GM12878 (cell line): Measurements from ENCODE around the gene FAM83G. TPM values are rescaled to one million over a fixed set of nuclear protein-coding genes. Genes with fewer than 3 reads are reported as not detected.
A peak's percentile ranks its signal among the peaks of the same experiment; 100 is the strongest.

Source experiments
- ATAC-seq: fragments of 200-7000 bp; cut with Tn5 transposase; 3 replicates; pipeline ENCODE4 v1.9.1; 2020; ENCODE audit warnings: mild to moderate bottlenecking, moderate library complexity
- BruUV-seq: library from RNA; stranded (reverse); fragments of 400-500 nt; replicated peaks from 2 replicates; lab custom pipeline; 2021; lab: Mats Ljungman, UMichigan
- CTCF ChIA-PET: fragments of 300-600 bp; sonication (Branson Sonifier 250); formaldehyde crosslinking; extraction: SDS; loops from one replicate; lab custom pipeline; 2021; ENCODE audit warnings: inconsistent platforms; lab: Yijun Ruan, JAX
- POLR2A ChIA-PET: fragments of 350-600 bp; formaldehyde crosslinking; extraction: SDS; loops from one replicate; lab custom pipeline; 2021; ENCODE audit warnings: inconsistent platforms; lab: Charles Lee
- RAD21 ChIA-PET: fragments of 300-600 bp; sonication (Branson Sonifier 250); formaldehyde crosslinking; loops from one replicate; lab custom pipeline; 2023; ENCODE audit warnings: antibody characterized with exemption; ENCODE audit not compliant: unreplicated experiment; lab: Charles Lee
- SMC1A ChIA-PET: fragments of 300-600 bp; sonication (Branson Sonifier 250); formaldehyde crosslinking; loops from one replicate; lab custom pipeline; 2023; ENCODE audit not compliant: unreplicated experiment, uncharacterized antibody; lab: Charles Lee
- DNase-seq: peaks from one replicate; pipeline ENCODE4 v3.0.0-alpha.2; 2011; ENCODE audit warnings: low read depth, low spot score
- FAIRE-seq: peaks from 3 replicates; lab custom pipeline; 2011; peaks lifted over from hg19 to GRCh38; lab: Jason Lieb, UNC
- H2AFZ ChIP-seq: 2 replicates; pipeline ENCODE4 v1.6.0; 2011; ENCODE audit warnings: low read depth, low read length, control low read depth; ENCODE audit not compliant: control insufficient read depth
- H3K27ac ChIP-seq: 2 replicates; pipeline ENCODE4 v1.5.1; 2011; ENCODE audit warnings: control low read depth; ENCODE audit not compliant: control insufficient read depth, insufficient read depth
- H3K27me3 ChIP-seq, 2 experiments: replicated peaks in 1 of 2; 2 replicates each; pipeline versions ENCODE4 v1.6.0 to v1.6.1; 2011; ENCODE audit warnings: low read length in 1 of 2; ENCODE audit not compliant: control insufficient read depth in 2 of 2, insufficient read depth in 2 of 2
- H3K36me3 ChIP-seq, 2 experiments: 2 replicates each; pipeline ENCODE4 v1.5.1; 2011; ENCODE audit warnings: low read length in 1 of 2; ENCODE audit not compliant: control insufficient read depth in 2 of 2, insufficient read depth in 2 of 2
- H3K4me1 ChIP-seq: 2 replicates; pipeline ENCODE4 v1.6.1; 2011; ENCODE audit warnings: mild to moderate bottlenecking, low read length, moderate library complexity, mixed read lengths; ENCODE audit not compliant: control insufficient read depth, insufficient read depth
- H3K4me2 ChIP-seq: 2 replicates; pipeline ENCODE4 v1.6.0; 2011; ENCODE audit warnings: control low read depth; ENCODE audit not compliant: control insufficient read depth, insufficient read depth
- H3K4me3 ChIP-seq: fragments of 200-600 bp; sonication (generic); 2 replicates; pipeline ENCODE4 v1.5.1; 2016
- H3K79me2 ChIP-seq: 2 replicates; pipeline ENCODE4 v1.6.0; 2011; ENCODE audit warnings: low read length; ENCODE audit not compliant: control insufficient read depth, insufficient read depth
- H3K9ac ChIP-seq: 2 replicates; pipeline ENCODE4 v1.8.0; 2011; ENCODE audit warnings: low read length, control low read depth, mixed read lengths; ENCODE audit not compliant: control insufficient read depth, insufficient read depth
- H3K9me3 ChIP-seq: replicated peaks from 3 replicates; pipeline ENCODE4 v1.5.1; 2011; ENCODE audit warnings: mild to moderate bottlenecking, low read length; ENCODE audit not compliant: control insufficient read depth, insufficient read depth
- H4K20me1 ChIP-seq: 2 replicates; pipeline ENCODE4 v1.6.0; 2011; ENCODE audit not compliant: control insufficient read depth, insufficient read depth
- BHLHE40 ChIP-seq, 2 experiments: fragments of 450-650 bp in 1 of 2; IDR thresholded peaks; 2 replicates each; pipeline ENCODE4 v1.6.1; 2011 to 2017; ENCODE audit warnings: low read depth in 2 of 2, borderline replicate concordance in 1 of 2, improper control_type of control experiment in 1 of 2, low read length in 1 of 2, mild to moderate bottlenecking in 1 of 2
- CEBPB ChIP-seq, 2 experiments: fragments of 150-350 bp in 1 of 2; IDR thresholded peaks; 2 replicates each; pipeline ENCODE4 v1.6.1; 2012 to 2014; ENCODE audit warnings: low read depth in 2 of 2, low read length in 2 of 2, borderline replicate concordance in 1 of 2, inconsistent platforms in 1 of 2
- CHD1 ChIP-seq: IDR thresholded peaks from 2 replicates; pipeline ENCODE4 v1.6.1; 2012; ENCODE audit warnings: low read depth, low read length, improper control_type of control experiment
- ETV6 ChIP-seq, 2 experiments: fragments of 450-650 bp in 1 of 2; IDR thresholded peaks in 1 of 2; conservative IDR thresholded peaks in 1 of 2; 2 replicates each; pipeline ENCODE4 v1.6.1; 2014; ENCODE audit warnings: antibody characterized with exemption in 1 of 2, borderline replicate concordance in 1 of 2, low read depth in 1 of 2, mild to moderate bottlenecking in 1 of 2, moderate library complexity in 1 of 2
- HDAC2 ChIP-seq: fragments of 200-600 bp; sonication (generic); IDR thresholded peaks from 2 replicates; pipeline ENCODE4 v1.6.1; 2017
- JUNB ChIP-seq: IDR thresholded peaks from 2 replicates; pipeline ENCODE4 v1.6.1; 2016; ENCODE audit warnings: antibody characterized with exemption, mild to moderate bottlenecking
- KLF5 ChIP-seq: fragments of 450-650 bp; IDR thresholded peaks from 2 replicates; pipeline ENCODE4 v1.6.1; 2014; ENCODE audit warnings: mild to moderate bottlenecking; ENCODE audit not compliant: partially characterized antibody
- MEF2B ChIP-seq: fragments of 450-650 bp; IDR thresholded peaks from 2 replicates; pipeline ENCODE4 v1.6.1; 2018; ENCODE audit warnings: mild to moderate bottlenecking, moderate library complexity; ENCODE audit not compliant: partially characterized antibody, poor library complexity, severe bottlenecking
- POU2F2 ChIP-seq: IDR thresholded peaks from 3 replicates; pipeline ENCODE4 v1.6.1; 2011; ENCODE audit warnings: low read depth, mild to moderate bottlenecking, low read length, borderline replicate concordance
- RUNX3 ChIP-seq: IDR thresholded peaks from 2 replicates; pipeline ENCODE4 v1.6.1; 2012; ENCODE audit warnings: low read length, inconsistent platforms
- WGBS: methylation state at CpG from one replicate; pipeline ENCODE4 v1.1.6; 2016; ENCODE audit warnings: low lambda C conversion rate; ENCODE audit not compliant: insufficient replicate concordance, insufficient coverage; ENCODE audit errors: missing lambda C conversion rate; 5-methylcytosine and 5-hydroxymethylcytosine counted together
- in situ Hi-C: fragments of 300-500 bp; cut with MboI; formaldehyde crosslinking; loops from 9 replicates; pipeline ENCODE4 v1.14.3; 2018; ENCODE audit warnings: mixed read lengths
- intact Hi-C: fragments of 100-400 bp; cut with micrococcal nuclease; formaldehyde crosslinking; loops from one replicate; pipeline ENCODE4 v1.14.2; 2022; ENCODE audit not compliant: unreplicated experiment
- polyA plus RNA-seq, 11 experiments: library from polyadenylated mRNA; depleted of rRNA in 4 of 11; unstranded in 6 of 11; stranded (reverse) in 5 of 11; fragments of >200 nt; fragmentation: Nextera tagmentation in 4 of 11; fragmentation: Illumina TruSeq in 1 of 11; extraction: Ambion mirVana in 4 of 11; extraction: Trizol in 1 of 11; gene quantifications; 1 replicate in 1 of 11; 2 replicates in 10 of 11; pipeline versions ENCODE4 v1.2.1 to v1.2.3, GENCODE V29; 2011 to 2016; ENCODE audit warnings: inconsistent platforms in 2 of 11, missing spikeins in 2 of 11, low read depth in 1 of 11
- total RNA-seq, 4 experiments: library from RNA; depleted of rRNA in 3 of 4; stranded (reverse); fragments of >200 nt in 3 of 4; fragmentation: Illumina TruSeq in 1 of 4; extraction: Trizol in 1 of 4; gene quantifications; 2 replicates each; pipeline versions ENCODE4 v1.2.1 to v1.2.3, GENCODE V29; 2013 to 2021
- TF ChIP-seq, protein P1 (sequence below): fragments of 450-650 bp; IDR thresholded peaks from 2 replicates; pipeline ENCODE4 v1.6.1; 2016; ENCODE audit warnings: mild to moderate bottlenecking
- TF ChIP-seq, protein P2 (sequence below): fragments of 450-650 bp; IDR thresholded peaks from 2 replicates; pipeline ENCODE4 v1.6.1; 2017; ENCODE audit warnings: mild to moderate bottlenecking

FAM83G gene
- total and polyA plus RNA-seq, 10 of the 15 experiments (the other 5 are each of a cell fraction or from before 2014, with no cell fraction given) = 0.03 to 16.7 (median 6.5) TPM

DNA sequence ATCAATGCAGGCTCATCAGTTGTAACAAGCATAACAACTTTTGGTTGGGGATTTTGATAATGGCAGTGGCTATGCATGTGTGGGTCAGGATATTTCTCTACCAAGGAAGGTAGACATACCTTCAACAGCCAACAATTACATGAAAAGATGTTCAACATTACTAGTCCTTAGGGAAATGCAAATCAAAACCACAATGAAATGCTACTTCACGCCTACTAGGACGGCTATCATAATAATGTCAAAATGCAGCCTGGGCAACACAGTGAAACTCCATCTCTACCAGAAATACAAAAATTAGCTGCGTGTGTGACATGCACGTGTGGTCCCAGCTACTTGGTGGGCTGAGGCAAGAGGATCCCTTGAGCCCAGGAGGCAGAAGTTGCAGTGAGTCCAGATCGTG, 59.9 kb downstream of the FAM83G start:
- ChIA-PET RAD21 (no interaction called here), POLR2A (no interaction called here), CTCF (interaction anchor here (1.5 kb wide), 1 partner anchor 16 kb away, joined by 9 read pairs; no protein-coding TSS in a partner anchor), SMC1A (interaction anchor here (1.2 to 1.3 kb wide), 2 partner anchors 14 to 36 kb away, joined by 3 to 4 read pairs; no protein-coding TSS in a partner anchor)
- WGBS = 24% methylated on average over 5 of the region's 5 CpGs
- Histone ChIP-seq H2AFZ (peak overlapping the region; percentile 44; the same call in 1 of the 2 replicates), H4K20me1 (no peaks in the 10 kb centered on the region), H3K9me3 (no peaks in the 10 kb centered on the region), H3K4me2 (no peak overlapping the region), H3K79me2 (no peaks in the 10 kb centered on the region), H3K9ac (no peak overlapping the region), H3K36me3 (no peaks in the 10 kb centered on the region), H3K4me3 (no peak overlapping the region)
- intact Hi-C loops = no loop called here
- no TSS peak for BruUV-seq
- ATAC-seq = peak; percentile 14; the same call in 1 of the 3 replicates
- peak; percentile 73 for FAIRE-seq
- no peak for DNase-seq
- in situ Hi-C loops = no loop called here
- TF ChIP-seq MEF2B = peak; percentile 72
- no peak for TF ChIP-seq JUNB
- TF ChIP-seq BHLHE40 (IDR thresholded peaks at IDR 0.05; ENCODE audit: borderline replicate concordance in 1 of 2, low read depth in 2 of 2, low read length in 1 of 2) = peak; percentile 48 to 78; a peak in 3 of 4 replicates
- peak; percentile 30 for TF ChIP-seq RUNX3
- no peak for TF ChIP-seq CHD1
- peak; percentile 58; the same call in 1 of the 3 replicates for TF ChIP-seq POU2F2
- TF ChIP-seq, all 136 proteins: peak for 4
- H3K27ac ChIP-seq = no peak overlapping the region
- no peaks in the 10 kb centered on the region; a peak in 1 of 4 replicates for H3K27me3 ChIP-seq
- peaks cover 6% of the 10 kb centered on the region for H3K4me1 ChIP-seq

DNA sequence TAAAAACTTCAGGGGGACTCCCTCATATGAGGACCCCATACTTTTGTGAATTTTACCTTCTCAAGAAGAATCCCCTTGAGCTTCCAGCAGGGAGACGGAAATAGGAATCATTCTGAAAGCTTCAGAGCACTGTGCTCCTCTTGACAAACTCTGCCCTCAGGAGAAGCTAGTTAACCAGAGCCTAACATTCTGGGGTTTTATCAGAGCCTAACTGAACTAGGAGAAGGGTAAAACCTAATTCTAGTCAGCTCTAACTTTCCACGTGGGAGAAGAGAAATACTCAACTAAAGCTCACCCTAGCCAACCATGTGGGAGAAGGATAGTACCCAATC, 65.9 kb downstream of the FAM83G start:
- Histone ChIP-seq H3K4me2 (no peak overlapping the region), H3K27me3 (no peaks in the 10 kb centered on the region), H3K4me3 (no peak overlapping the region), H3K9ac (no peak overlapping the region), H3K27ac (no peak overlapping the region), H4K20me1 (no peaks in the 10 kb centered on the region), H2AFZ (no peak overlapping the region; the same call in 1 of the 2 replicates), H3K9me3 (no peaks in the 10 kb centered on the region), H3K36me3 (no peaks in the 10 kb centered on the region), H3K4me1 (no peaks in the 10 kb centered on the region), H3K79me2 (no peaks in the 10 kb centered on the region)
- ATAC-seq (no peak), DNase-seq (no peak), FAIRE-seq (no peak)
- BruUV-seq = no TSS peak
- ChIA-PET RAD21 (interaction anchor here (1.3 to 1.5 kb wide), 4 partner anchors 13 to 81 kb away, joined by 3 to 4 read pairs (median 4); partner anchors contain the start of genes PRPSAP2 and SLC5A10), POLR2A (no interaction called here), CTCF (interaction anchor here (1.1 to 1.7 kb wide), 2 partner anchors 18 to 22 kb away, joined by 5 to 7 read pairs; no protein-coding TSS in a partner anchor), SMC1A (interaction anchor here (0.9 to 1.8 kb wide), 7 partner anchors 9 to 35 kb away, joined by 3 to 8 read pairs (median 3); partner anchors contain the start of gene SLC5A10)
- 37% methylated on average over 2 of the region's 2 CpGs for WGBS
- intact Hi-C loops = no loop called here
- in situ Hi-C loops = no loop called here
- TF ChIP-seq, protein P1, sequence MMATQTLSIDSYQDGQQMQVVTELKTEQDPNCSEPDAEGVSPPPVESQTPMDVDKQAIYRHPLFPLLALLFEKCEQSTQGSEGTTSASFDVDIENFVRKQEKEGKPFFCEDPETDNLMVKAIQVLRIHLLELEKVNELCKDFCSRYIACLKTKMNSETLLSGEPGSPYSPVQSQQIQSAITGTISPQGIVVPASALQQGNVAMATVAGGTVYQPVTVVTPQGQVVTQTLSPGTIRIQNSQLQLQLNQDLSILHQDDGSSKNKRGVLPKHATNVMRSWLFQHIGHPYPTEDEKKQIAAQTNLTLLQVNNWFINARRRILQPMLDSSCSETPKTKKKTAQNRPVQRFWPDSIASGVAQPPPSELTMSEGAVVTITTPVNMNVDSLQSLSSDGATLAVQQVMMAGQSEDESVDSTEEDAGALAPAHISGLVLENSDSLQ = no peak
- TF ChIP-seq, protein P2, sequence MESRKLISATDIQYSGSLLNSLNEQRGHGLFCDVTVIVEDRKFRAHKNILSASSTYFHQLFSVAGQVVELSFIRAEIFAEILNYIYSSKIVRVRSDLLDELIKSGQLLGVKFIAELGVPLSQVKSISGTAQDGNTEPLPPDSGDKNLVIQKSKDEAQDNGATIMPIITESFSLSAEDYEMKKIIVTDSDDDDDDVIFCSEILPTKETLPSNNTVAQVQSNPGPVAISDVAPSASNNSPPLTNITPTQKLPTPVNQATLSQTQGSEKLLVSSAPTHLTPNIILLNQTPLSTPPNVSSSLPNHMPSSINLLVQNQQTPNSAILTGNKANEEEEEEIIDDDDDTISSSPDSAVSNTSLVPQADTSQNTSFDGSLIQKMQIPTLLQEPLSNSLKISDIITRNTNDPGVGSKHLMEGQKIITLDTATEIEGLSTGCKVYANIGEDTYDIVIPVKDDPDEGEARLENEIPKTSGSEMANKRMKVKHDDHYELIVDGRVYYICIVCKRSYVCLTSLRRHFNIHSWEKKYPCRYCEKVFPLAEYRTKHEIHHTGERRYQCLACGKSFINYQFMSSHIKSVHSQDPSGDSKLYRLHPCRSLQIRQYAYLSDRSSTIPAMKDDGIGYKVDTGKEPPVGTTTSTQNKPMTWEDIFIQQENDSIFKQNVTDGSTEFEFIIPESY = no peak
- TF ChIP-seq ETV6 (conservative IDR thresholded peaks at IDR 0.05 in 1 of 2, IDR thresholded peaks at IDR 0.05 in 1 of 2; ENCODE audit: borderline replicate concordance in 1 of 2, low read depth in 1 of 2) = no peak
- no peak for TF ChIP-seq RUNX3
- TF ChIP-seq CEBPB (IDR thresholded peaks at IDR 0.05; ENCODE audit: borderline replicate concordance in 1 of 2, low read depth in 2 of 2, low read length in 2 of 2) = no peak
- TF ChIP-seq HDAC2 = no peak
- TF ChIP-seq MEF2B = no peak
- no peak for TF ChIP-seq KLF5
